Prostate gland (tissue), 2 donors: ENCODE data around the gene AGAP2.

Source experiments
- POLR2A ChIP-seq: fragments of 450-650 bp; IDR thresholded peaks from one replicate; pipeline ENCODE4 v1.6.1; 2016; ENCODE audit warnings: antibody characterized with exemption, mild to moderate bottlenecking
- TF ChIP-seq, protein P1 (sequence below), 4 experiments: fragments of 200-600 bp in 2 of 4; fragments of 450-650 bp in 2 of 4; sonication (generic) in 2 of 4; IDR thresholded peaks; 1 replicate in 3 of 4; 2 replicates in 1 of 4; pipeline ENCODE4 v1.5.1; 2016 to 2019; ENCODE audit warnings: antibody characterized with exemption in 4 of 4, mild to moderate bottlenecking in 2 of 4, moderate library complexity in 2 of 4

DNA sequence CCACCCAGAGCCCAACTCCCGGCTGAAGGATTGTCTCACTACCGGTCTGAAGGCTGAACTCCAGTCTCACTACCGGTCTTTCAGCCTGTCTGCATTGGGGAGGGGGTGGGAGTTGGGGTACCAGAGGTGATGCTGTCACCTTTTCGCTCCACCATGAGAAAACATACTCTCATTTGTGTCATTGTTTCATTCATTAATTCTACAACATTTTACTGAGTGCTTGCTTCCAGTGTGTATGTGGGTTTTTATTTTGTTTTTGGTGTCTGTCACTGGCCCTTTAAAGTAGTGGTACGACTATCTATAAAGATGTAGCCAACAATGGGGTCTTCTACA lies 14.1 kb upstream of the AGAP2 start:
- TF ChIP-seq POLR2A: no peak
- TF ChIP-seq, protein P1, sequence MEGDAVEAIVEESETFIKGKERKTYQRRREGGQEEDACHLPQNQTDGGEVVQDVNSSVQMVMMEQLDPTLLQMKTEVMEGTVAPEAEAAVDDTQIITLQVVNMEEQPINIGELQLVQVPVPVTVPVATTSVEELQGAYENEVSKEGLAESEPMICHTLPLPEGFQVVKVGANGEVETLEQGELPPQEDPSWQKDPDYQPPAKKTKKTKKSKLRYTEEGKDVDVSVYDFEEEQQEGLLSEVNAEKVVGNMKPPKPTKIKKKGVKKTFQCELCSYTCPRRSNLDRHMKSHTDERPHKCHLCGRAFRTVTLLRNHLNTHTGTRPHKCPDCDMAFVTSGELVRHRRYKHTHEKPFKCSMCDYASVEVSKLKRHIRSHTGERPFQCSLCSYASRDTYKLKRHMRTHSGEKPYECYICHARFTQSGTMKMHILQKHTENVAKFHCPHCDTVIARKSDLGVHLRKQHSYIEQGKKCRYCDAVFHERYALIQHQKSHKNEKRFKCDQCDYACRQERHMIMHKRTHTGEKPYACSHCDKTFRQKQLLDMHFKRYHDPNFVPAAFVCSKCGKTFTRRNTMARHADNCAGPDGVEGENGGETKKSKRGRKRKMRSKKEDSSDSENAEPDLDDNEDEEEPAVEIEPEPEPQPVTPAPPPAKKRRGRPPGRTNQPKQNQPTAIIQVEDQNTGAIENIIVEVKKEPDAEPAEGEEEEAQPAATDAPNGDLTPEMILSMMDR (IDR thresholded peaks at IDR 0.05): no peak
